NCI-H1436 treated with DMSO at 0.1 percent for 48 hours (cell line): ENCODE data around the gene KRTCAP2.
"Not testable (repeated sequence)": the region's sequence is repeated elsewhere in the genome, so short reads cannot be mapped to it uniquely, and the experiment has no call there.

ENCODE experiments used
- DNase-seq: peaks from one replicate; lab custom pipeline; 2025; lab: John Stamatoyannopoulos, UW

The KRTCAP2 gene

GRCh38 chr1:155168456-155169210, 4.5 kb downstream of the KRTCAP2 start:
- DNase-seq: no peak

- DNase-seq: not testable (repeated sequence)
These were observed 5.0 kb downstream of the KRTCAP2 start for GRCh38 chr1:155168105-155168445.

- DNase-seq: peak; percentile 55
These were observed 5.7 kb downstream of the KRTCAP2 start for GRCh38 chr1:155167166-155168104.

DNA sequence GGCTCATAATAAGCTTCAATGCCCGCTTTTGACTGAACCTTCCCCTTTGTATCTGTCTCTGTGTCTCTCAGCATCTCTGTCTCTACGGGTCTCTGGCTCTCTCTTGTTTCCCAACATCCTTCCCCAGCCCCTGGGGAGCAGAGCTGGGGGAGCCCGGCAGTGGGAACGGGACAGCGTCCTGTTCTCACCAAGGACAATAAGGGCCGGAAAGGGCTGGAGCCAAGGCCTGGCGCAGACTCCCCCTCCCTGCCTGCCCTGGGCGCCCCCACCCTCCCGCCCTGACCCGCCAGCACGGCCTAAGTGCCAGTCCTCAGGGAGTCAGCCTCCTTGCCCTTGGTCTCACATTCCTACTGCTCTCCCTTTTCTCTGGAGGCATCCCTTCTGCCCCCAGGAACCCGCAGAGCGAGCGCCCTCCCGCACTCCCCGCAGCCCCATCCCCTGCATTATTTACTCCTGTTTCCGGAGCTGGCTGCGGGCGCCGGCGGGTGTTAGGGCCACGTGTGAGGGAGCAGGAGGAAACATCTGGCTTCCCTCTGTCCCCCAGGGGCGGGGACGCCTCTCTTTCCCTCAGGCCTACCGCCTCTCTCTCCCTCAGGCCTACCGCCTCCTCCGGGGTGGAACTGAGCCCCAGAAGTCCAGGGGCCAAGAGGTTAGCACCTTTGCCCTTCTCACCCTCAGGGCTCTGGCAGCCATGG, 6.5 kb downstream of the KRTCAP2 start:
- DNase-seq: no peak

- no peak for DNase-seq
These were observed 7.0 kb downstream of the KRTCAP2 start for GRCh38 chr1:155166051-155166470.

DNA sequence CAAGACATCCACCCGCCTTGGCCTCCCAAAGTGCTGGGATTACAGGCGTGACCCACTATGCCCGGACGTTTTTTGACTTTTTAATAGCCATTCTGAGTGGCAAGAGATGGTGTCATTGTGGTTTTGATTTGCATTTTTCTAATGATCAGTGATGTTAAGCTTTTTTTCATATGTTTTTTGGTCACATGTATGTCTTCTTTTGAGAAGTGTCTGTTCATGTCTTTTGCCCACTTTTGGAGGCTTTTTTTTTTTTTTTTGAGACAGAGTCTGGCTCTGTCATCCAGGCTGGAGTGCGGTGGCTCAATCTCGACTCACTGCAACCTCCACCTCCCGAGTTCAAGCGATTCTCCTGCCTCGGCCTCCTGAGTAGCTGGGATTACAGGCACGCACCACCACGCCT, 8.5 kb downstream of the KRTCAP2 start:
- DNase-seq: not testable (repeated sequence)

- not testable (repeated sequence) for DNase-seq
These were observed 9.3 kb downstream of the KRTCAP2 start for GRCh38 chr1:155163785-155164184.

DNA sequence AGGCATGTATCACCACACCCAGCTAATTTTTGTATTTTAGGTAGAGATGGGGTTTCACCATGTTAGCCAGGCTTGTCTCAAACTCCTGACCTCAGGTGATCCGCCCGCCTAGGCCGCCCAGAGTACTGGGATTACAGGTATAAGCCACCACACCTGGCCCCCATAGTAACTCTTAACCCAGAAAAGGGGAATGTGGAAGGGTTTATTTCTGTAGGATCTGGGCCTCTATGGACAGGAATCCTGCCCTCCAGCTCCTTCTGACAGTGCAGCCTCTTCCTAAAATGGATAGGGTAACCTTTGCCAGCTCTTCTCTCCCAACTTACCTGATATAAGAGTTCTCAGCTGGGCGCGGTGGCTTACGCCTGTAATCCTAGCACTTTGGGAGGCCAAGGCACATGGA, 10.5 kb downstream of the KRTCAP2 start:
- DNase-seq: not testable (repeated sequence)

- DNase-seq: no peak
These were observed 13.0 kb downstream of the KRTCAP2 start for GRCh38 chr1:155160128-155160527.

- no peak for DNase-seq
These were observed 14.1 kb downstream of the KRTCAP2 start for GRCh38 chr1:155158991-155159390.

DNA sequence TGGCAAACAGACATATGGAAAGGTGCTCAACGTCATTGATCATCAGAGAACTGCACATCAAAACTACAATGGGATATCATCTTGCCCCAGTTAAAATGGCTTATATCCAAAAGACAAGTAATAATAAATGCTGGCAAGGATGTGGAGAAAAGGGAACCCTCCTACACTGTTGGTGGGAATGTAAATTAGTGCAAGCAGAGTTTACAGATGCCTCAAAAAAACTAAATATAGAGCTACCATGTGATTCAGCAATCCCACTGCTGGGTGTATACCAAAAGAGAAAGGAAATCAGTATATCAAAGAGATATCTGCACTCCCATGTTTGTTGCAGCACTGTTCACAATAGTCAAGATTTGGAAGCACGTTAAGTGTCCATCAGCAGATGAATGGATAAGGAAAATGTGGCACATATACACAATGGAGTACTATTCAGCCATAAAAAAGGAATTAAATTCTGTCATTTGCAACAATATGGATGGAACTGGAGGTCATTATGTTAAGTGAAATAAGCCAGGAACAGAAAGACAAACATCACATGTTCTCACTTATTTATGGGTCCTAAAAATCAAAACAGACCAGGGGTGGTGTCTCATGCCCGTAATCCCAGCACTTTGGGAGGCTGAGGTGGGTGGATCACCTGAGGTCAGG, 17.0 kb downstream of the KRTCAP2 start:
- DNase-seq: not testable (repeated sequence)

DNA sequence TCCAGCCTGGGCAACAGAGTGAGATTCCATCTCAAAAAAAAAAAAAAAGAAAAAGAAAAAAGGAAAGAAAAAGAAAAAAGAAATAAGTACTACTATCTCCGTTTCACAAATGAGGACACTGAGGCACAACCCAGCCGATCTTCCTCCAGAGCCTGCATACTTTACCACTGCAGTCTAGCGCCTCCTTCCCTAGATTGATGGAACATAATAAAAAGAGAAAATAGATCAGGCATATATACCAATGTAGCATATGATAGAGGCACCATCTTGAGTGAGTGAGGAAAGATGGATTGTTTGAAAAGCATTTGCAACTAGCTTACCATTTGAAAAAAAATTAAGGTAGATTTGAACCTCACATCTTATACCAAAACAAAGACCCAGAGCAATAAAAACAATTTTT, 27.6 kb downstream of the KRTCAP2 start:
- DNase-seq: no peak

GRCh38 chr1:155141749-155142148, 31.4 kb downstream of the KRTCAP2 start:
- no peak for DNase-seq

GRCh38 chr1:155140630-155140953, 32.5 kb downstream of the KRTCAP2 start:
- DNase-seq: no peak

DNA sequence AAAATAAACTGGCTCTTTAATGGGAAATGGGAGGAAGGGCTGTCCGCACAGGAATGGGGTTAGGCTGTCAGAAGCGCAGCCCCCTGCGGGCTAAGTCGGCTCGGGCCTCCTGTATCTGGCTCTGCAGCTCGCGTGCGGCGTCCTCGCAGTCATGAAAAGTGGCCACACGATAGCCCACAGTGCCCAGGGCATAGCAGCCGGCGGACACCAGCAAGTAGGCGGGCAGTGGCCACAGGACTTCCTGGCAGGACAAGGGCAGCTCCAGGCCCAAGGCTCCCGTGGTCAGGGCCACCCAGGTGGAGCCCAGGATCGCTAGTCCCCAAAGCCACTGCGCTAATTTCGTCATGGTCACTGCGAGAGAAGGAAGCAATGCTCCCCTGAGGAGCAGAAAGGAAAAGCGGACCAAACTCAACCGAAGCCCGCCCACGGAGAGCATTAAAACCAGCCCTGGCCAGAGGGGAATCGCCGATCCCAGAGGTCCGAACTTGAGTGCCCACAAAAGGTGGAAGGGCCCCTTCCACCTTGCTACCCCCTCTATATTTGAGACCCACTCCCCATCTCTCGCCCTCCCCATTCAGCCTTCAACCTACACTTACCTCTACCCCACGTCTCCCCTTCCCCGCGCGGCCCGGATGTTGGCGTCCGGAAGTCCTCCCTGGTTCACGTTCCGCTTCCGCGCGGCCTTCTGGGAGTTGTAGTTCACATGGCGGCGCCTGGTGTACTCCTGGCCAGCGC, 33.0 kb downstream of the KRTCAP2 start, which contains the start of gene DPM3:
Gene DPM3 (minus strand): TSS at position 637 of the 735 bp plus-strand sequence. CDS start 291 bp downstream, at position 346.
- DNase-seq: no peak

GRCh38 chr1:155137154-155137949, 35.8 kb downstream of the KRTCAP2 start:
- no peak for DNase-seq

DNA sequence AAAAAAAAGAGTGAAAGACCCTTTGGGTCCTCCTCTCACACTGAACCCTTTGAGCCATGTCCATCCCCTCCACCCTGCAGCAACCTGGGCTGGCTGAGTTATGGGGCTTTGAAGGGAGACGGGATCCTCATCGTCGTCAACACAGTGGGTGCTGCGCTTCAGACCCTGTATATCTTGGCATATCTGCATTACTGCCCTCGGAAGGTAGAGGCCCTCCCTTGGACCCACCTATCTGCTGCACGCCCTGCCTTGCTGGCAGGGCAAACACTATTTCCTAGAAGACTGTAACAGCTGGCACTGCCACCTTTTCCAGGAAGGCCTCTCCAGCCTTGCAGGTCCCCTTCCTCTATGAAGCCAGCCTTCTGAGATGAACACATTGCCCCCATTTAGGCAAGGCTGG, 36.4 kb downstream of the KRTCAP2 start:
- no peak for DNase-seq

- DNase-seq: peak; percentile 47
These were observed 37.6 kb downstream of the KRTCAP2 start, which contains the start of gene SLC50A1 for GRCh38 chr1:155135415-155136028. TSS of gene SLC50A1 (plus strand) at chr1:155135852. CDS start at chr1:155135912, 60 bp downstream.

DNA sequence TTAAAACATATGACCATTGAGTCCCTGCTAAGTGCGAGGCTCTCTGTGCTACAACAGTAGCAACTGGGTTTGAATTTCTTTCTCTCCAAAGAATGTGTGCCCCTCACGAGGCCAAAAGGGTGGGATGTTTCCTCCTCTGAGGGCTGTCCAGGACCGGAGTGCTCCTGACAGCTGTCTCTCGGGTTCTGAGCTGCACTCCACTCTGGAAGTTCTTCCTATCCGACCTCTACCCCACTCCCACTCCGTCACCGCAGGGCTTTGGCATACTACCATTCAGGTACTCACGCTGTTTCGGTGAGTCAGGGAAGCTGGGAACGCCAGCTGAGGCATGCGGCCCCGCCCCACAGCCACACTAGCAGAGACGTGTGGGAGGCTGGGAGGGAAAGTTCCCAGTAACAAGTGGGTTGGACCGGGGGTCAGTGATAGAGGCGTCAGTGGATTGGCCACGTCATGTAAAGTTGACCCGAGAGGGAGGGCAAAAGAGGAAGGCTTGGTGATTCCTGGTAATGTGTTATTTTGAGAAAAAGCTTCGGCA, 38.2 kb downstream of the KRTCAP2 start:
- DNase-seq: no peak

DNA sequence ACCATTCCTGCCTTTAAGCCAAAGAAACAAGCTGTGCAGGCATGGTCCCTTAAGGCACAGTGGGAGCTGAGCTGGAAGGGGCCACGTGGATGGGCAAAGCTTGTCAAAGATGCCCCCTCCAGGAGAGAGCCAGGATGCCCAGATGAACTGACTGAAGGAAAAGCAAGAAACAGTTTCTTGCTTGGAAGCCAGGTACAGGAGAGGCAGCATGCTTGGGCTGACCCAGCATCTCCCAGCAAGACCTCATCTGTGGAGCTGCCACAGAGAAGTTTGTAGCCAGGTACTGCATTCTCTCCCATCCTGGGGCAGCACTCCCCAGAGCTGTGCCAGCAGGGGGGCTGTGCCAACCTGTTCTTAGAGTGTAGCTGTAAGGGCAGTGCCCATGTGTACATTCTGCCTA, 38.8 kb downstream of the KRTCAP2 start:
- DNase-seq: no peak
